ENCODE results near the gene ATRX.
"Not testable (repeated sequence)": the region's sequence is repeated elsewhere in the genome, so short reads cannot be mapped to it uniquely, and the experiment has no call there.

ATRX gene

DNA sequence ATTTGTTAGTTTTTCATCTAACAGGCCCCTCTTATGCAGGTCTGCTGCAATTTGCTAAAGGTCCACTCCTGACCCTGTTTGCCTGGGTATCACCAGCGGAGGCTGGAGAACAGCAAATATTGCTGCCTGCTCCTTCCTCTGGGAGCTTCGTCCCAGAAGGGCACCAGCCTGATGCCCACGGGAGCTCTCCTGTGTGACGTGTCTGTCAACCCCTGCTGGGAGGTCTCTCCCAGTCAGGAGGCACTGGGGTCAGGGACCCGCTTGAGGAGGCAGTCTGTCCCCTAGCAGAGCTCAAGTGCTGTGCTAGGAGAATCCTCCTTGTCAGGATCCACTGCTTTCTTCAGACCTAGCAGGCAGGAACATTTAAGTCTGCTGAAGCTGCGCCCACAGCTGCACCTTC is 30.5 kb downstream of the ATRX start:
- Mint-ChIP-seq H3K36me3 (ENCODE audit: low read depth) (peaks cover 8% of the 10 kb centered on the region), H3K4me1 (ENCODE audit: low read depth) (no peaks in the 10 kb centered on the region), H3K27me3 (no peaks in the 10 kb centered on the region), H3K27ac (no peak overlapping the region), H3K4me3 (no peak overlapping the region), H3K9me3 (no peaks in the 10 kb centered on the region)

GRCh38 chrX:77753942-77754341 is 32.1 kb downstream of the ATRX start:
- H3K36me3 Mint-ChIP-seq (ENCODE audit: low read depth); H3K27ac Mint-ChIP-seq; H3K4me1 Mint-ChIP-seq (ENCODE audit: low read depth); H3K4me3 Mint-ChIP-seq; H3K27me3 Mint-ChIP-seq; H3K9me3 Mint-ChIP-seq: not testable (repeated sequence)

DNA sequence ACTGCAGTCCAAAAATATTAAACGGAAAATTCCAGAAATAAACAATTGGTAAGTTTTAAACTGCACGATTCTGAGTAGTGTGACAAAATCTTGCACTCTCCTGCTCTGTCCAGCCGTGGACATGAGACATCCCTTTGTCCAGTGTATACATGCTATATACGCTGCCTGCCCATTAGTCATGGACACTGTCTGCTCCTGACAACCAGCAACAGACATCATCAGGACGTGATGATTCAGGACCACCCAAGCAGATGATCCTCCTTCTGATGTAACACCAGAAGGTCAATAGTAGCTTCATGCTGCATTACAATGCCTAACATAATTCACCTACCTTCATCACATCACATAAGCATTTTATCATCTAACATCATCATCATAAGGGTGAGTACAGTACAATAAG is 36.3 kb downstream of the ATRX start:
- Mint-ChIP-seq H3K27me3 (no peaks in the 10 kb centered on the region), H3K9me3 (no peaks in the 10 kb centered on the region), H3K27ac (no peak overlapping the region), H3K4me1 (ENCODE audit: low read depth) (peaks cover 26% of the 10 kb centered on the region), H3K36me3 (ENCODE audit: low read depth) (no peaks in the 10 kb centered on the region), H3K4me3 (no peak overlapping the region)

DNA sequence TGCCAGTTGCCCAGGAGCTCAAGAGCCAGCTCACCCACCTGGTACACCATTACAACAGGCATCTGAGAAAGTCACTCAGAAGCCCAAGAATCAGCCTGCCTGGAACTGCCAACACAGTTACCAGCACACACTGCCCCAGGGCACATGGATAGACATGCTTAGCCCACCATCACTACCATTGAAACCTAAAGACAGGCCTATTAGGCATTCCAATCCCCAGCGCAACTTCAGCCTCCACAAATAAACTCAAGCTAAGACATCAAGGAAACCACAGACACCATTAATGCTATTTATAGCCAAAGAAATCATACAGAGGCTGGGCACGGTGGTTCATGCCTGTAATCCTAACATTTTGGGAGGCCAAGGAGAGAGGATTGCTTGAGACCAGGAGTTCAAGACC is 42.3 kb downstream of the ATRX start:
- no peak overlapping the region for H3K4me3 Mint-ChIP-seq
- H3K4me1 Mint-ChIP-seq (ENCODE audit: low read depth): peaks cover 66% of the 10 kb centered on the region
- peaks cover 4% of the 10 kb centered on the region for H3K36me3 Mint-ChIP-seq (ENCODE audit: low read depth)

GRCh38 chrX:77742788-77743476 is 43.1 kb downstream of the ATRX start:
- Mint-ChIP-seq H3K36me3 (ENCODE audit: low read depth) (peaks cover 4% of the 10 kb centered on the region), H3K4me3 (no peak overlapping the region), H3K4me1 (ENCODE audit: low read depth) (peaks cover 62% of the 10 kb centered on the region)

More for the DNA sequence above, 42.3 kb downstream of the ATRX start:
- Mint-ChIP-seq H3K27me3 (no peaks in the 10 kb centered on the region), H3K27ac (peak overlapping the region; percentile 36), H3K9me3 (no peaks in the 10 kb centered on the region)

DNA sequence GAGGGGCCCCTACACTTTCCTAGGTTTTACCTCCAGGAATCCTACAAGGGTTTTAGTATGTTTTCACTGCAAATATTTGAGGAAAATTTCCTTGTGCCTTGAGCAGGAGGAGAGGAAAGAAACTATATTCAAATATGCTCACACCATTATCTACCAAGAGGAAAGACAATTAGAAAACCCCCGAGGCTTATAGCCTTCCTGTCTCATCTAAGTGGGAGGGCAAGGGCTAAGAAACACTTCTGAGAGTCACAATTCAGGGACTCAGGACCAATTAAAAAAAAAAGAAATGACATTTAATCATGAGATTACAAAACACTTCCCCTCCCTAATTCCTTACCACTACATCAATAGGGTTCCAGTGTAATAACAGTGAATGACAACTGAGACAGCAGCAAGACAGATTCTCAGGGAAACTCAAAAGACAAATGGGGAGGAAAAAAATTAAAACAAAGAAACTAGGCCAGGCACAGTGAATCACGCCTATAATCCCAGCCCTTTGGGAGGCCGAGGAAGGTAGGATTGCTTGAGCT is 45.6 kb downstream of the ATRX start:
- no peak overlapping the region for H3K4me3 Mint-ChIP-seq
- peak overlapping the region; percentile 84 for H3K27ac Mint-ChIP-seq
- H3K27me3 Mint-ChIP-seq: no peaks in the 10 kb centered on the region
- H3K4me1 Mint-ChIP-seq (ENCODE audit: low read depth): peaks cover 53% of the 10 kb centered on the region
- H3K9me3 Mint-ChIP-seq: no peaks in the 10 kb centered on the region
- peaks cover 8% of the 10 kb centered on the region for H3K36me3 Mint-ChIP-seq (ENCODE audit: low read depth)

More at GRCh38 chrX:77742788-77743476, 43.1 kb downstream of the ATRX start:
- no peak overlapping the region for H3K27ac Mint-ChIP-seq
- no peaks in the 10 kb centered on the region for H3K27me3 Mint-ChIP-seq
- no peaks in the 10 kb centered on the region for H3K9me3 Mint-ChIP-seq

- no peak overlapping the region for H3K4me3 Mint-ChIP-seq
Measured at GRCh38 chrX:77733342-77733741, 52.7 kb downstream of the ATRX start.

DNA sequence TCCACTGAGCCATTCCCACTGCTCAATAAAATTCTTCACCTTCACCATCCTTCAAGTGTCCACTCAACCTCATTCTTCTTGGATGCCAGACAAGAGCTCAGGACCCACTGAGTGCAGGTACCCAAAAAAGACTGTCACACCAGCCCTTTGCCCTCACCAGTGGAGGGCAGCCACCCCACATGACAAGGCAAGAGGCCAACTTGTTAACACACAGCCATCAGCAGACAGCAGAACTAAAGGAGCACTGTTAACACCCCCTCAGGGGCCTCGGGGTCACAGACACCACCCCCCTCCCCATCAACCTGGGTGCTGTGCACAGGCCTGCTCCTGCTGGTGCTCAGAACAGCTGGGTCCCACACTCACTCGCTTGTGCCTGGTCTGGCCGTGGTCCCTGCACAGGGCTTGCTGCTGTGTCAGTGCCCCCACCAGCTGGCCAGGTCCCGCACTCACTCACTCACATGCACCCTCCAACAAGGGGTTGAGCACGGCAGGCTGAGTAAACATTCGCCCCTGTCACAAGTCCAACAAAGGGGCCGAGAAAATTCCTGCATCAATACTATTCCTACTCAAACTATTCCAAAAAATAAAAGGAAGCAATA is 54.1 kb downstream of the ATRX start:
- H3K27me3 Mint-ChIP-seq: no peaks in the 10 kb centered on the region
- H3K4me3 Mint-ChIP-seq: no peak overlapping the region
- no peaks in the 10 kb centered on the region for H3K9me3 Mint-ChIP-seq
- peak overlapping the region; percentile 31 for H3K27ac Mint-ChIP-seq
- H3K36me3 Mint-ChIP-seq (ENCODE audit: low read depth): peaks cover 4% of the 10 kb centered on the region
- H3K4me1 Mint-ChIP-seq (ENCODE audit: low read depth): peaks cover 33% of the 10 kb centered on the region

More at GRCh38 chrX:77733342-77733741, 52.7 kb downstream of the ATRX start:
- H3K9me3 Mint-ChIP-seq: no peaks in the 10 kb centered on the region
- peaks cover 32% of the 10 kb centered on the region for H3K4me1 Mint-ChIP-seq (ENCODE audit: low read depth)
- H3K36me3 Mint-ChIP-seq (ENCODE audit: low read depth): peaks cover 5% of the 10 kb centered on the region
- H3K27me3 Mint-ChIP-seq: no peaks in the 10 kb centered on the region
- H3K27ac Mint-ChIP-seq: no peak overlapping the region

GRCh38 chrX:77726095-77726494 is 59.9 kb downstream of the ATRX start:
- not testable (repeated sequence) for H3K36me3 Mint-ChIP-seq (ENCODE audit: low read depth); H3K27me3 Mint-ChIP-seq; H3K4me3 Mint-ChIP-seq; H3K9me3 Mint-ChIP-seq; H3K27ac Mint-ChIP-seq
- H3K4me1 Mint-ChIP-seq (ENCODE audit: low read depth): peaks cover 24% of the 10 kb centered on the region

GRCh38 chrX:77723681-77724080 is 62.3 kb downstream of the ATRX start:
- H3K4me3 Mint-ChIP-seq: no peak overlapping the region
- H3K36me3 Mint-ChIP-seq (ENCODE audit: low read depth): peaks cover 3% of the 10 kb centered on the region
- H3K4me1 Mint-ChIP-seq (ENCODE audit: low read depth): peaks cover 37% of the 10 kb centered on the region
- H3K27me3 Mint-ChIP-seq: no peaks in the 10 kb centered on the region
- H3K9me3 Mint-ChIP-seq: no peaks in the 10 kb centered on the region
- H3K27ac Mint-ChIP-seq: no peak overlapping the region

- Mint-ChIP-seq H3K4me1 (ENCODE audit: low read depth) (peaks cover 34% of the 10 kb centered on the region), H3K9me3 (no peaks in the 10 kb centered on the region), H3K27ac (no peak overlapping the region), H3K27me3 (no peaks in the 10 kb centered on the region), H3K4me3 (no peak overlapping the region), H3K36me3 (ENCODE audit: low read depth) (peaks cover 19% of the 10 kb centered on the region)
Measured at GRCh38 chrX:77719388-77719787, 66.6 kb downstream of the ATRX start.

GRCh38 chrX:77704881-77705280 is 81.1 kb downstream of the ATRX start:
- H3K4me3 Mint-ChIP-seq: no peak overlapping the region
- no peaks in the 10 kb centered on the region for H3K9me3 Mint-ChIP-seq
- no peak overlapping the region for H3K27ac Mint-ChIP-seq
- peaks cover 16% of the 10 kb centered on the region for H3K36me3 Mint-ChIP-seq (ENCODE audit: low read depth)
- H3K27me3 Mint-ChIP-seq: no peaks in the 10 kb centered on the region
- H3K4me1 Mint-ChIP-seq (ENCODE audit: low read depth): peaks cover 10% of the 10 kb centered on the region

DNA sequence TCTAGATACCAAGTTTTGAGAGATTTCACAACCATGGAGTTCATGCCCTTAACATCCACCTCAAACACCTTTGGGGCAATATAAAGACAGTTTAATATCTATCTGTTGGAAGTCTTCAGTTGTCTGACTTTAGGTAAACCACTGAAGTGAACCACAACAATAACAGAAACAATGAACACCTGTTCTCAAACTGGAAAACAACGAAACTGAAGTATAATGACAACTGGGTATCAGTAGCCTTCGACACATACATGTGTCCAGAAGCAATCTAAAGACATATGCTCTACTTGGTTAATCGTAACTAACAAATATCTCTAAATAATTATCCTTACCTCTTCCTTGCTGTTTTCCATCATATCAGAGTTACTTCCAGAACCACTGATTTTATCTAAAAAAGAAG is 87.8 kb downstream of the ATRX start:
- Mint-ChIP-seq H3K27ac (no peak overlapping the region), H3K4me1 (ENCODE audit: low read depth) (peaks cover 22% of the 10 kb centered on the region), H3K36me3 (ENCODE audit: low read depth) (peaks cover 15% of the 10 kb centered on the region), H3K4me3 (no peak overlapping the region), H3K9me3 (no peaks in the 10 kb centered on the region), H3K27me3 (no peaks in the 10 kb centered on the region)

GRCh38 chrX:77694491-77694890 is 91.5 kb downstream of the ATRX start:
- Mint-ChIP-seq H3K9me3 (no peaks in the 10 kb centered on the region), H3K4me3 (no peak overlapping the region), H3K27ac (no peak overlapping the region), H3K27me3 (no peaks in the 10 kb centered on the region), H3K36me3 (ENCODE audit: low read depth) (peaks cover 17% of the 10 kb centered on the region), H3K4me1 (ENCODE audit: low read depth) (peaks cover 11% of the 10 kb centered on the region)

DNA sequence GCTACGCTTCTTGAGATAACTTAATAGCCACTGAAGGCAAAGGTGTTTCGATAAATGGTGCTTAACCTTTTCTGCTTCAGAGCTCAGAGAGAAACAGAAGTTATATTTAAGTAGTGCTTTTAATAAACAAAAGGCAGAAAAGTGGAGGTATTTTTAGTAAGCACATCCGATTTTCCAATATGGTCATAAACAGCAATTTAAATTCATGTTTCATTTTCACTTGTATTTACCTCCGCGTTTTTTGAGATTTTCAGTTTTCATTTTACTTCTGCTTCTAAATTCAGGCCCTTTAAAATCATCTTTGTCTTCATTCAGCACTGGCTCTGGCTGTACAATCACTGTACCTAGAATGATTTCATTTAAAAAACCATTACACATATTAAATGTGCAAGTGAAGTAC is 92.4 kb downstream of the ATRX start:
- Mint-ChIP-seq H3K4me3 (no peak overlapping the region), H3K9me3 (no peaks in the 10 kb centered on the region), H3K27me3 (no peaks in the 10 kb centered on the region), H3K4me1 (ENCODE audit: low read depth) (peaks cover 8% of the 10 kb centered on the region), H3K36me3 (ENCODE audit: low read depth) (peaks cover 24% of the 10 kb centered on the region), H3K27ac (peak overlapping the region; percentile 26)

DNA sequence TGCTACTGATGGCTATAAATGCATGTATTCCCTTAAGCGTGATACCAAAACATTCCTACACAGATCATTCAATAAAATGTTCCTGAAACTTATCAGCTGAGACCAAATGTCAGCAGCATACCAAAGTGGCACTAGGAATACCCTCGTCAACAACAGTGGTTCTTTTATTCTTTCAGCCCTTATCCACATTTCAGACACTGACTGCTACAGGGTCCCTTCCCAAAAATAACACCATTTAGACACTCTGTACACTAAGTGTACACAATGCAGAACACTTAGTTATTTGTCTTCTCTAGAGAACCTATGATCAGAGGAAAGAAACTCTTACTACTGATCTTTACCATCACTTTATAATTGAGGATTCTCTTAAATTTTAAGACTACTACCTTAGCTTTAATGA is 94.1 kb downstream of the ATRX start:
- no peaks in the 10 kb centered on the region for H3K27me3 Mint-ChIP-seq
- peaks cover 35% of the 10 kb centered on the region for H3K36me3 Mint-ChIP-seq (ENCODE audit: low read depth)
- H3K9me3 Mint-ChIP-seq: no peaks in the 10 kb centered on the region
- no peak overlapping the region for H3K4me3 Mint-ChIP-seq
- H3K4me1 Mint-ChIP-seq (ENCODE audit: low read depth): peaks cover 8% of the 10 kb centered on the region
- H3K27ac Mint-ChIP-seq: no peak overlapping the region

Measured in stimulated activated naive CD8-positive, alpha-beta T cell treated with anti-CD3 and anti-CD28 coated beads, Interleukin-15, Interleukin-2, amounts not matched to agents 100 ng/mL and 50 ng/mL, for 24 hours (primary cell).